ENCODE measurements around the gene CCM2.

DNA sequence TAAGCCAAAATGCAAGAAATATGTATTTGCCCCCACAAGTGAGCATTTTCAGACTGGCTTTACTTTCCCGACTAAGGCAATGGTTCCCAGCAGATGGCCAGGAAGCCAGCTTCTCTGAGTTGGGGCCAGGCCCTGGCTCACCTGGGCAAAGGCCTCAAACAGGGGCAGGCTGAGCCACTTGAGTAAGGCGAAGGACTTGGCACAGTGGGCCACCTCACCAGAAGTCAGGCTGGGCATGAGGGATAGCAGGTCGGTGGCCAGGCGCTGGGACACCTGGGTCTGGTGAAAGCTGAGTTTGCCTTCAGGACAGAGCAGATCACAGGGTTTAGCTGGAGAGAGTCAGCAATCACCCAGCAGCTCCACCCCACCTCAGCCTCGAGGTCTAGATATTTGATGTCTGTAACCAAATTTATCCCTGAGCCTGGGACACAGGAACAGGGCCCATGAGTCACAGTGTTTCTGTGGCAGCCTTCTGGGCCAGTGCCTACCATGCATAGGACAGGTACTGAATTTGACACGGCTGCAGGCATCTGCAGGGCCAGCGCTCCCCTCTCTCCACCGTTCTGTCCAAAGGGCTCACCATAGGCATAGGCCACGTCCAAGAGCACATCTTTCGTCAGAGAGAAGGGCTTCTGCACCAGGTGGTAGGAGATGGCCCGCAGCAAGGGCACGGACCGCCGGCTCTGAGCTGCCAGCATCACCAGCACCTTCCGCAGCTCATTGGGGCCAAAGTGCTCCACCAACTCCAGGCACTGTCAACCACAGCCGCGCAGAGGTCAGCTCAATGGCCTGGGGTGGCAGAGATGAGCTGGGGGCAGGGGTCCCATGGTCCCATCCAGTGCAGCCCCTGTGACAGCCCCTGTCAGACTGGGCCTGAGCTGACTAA lies 104.2 kb downstream of the CCM2 start:
- TF ChIP-seq EZH2 (IDR thresholded peaks at IDR 0.05; ENCODE audit: low read depth, unreplicated experiment) (no peak), POLR2AphosphoS5 (IDR thresholded peaks at IDR 0.05; ENCODE audit: low read depth) (no peak), EZH2phosphoT487 (IDR thresholded peaks at IDR 0.05; ENCODE audit: unreplicated experiment) (no peak), JUNB (IDR thresholded peaks at IDR 0.05; ENCODE audit: unreplicated experiment) (no peak), ZNF114 (CRISPR knock-in tag; IDR thresholded peaks at IDR 0.05) (no peak)
- TF ChIP-seq, protein P1, sequence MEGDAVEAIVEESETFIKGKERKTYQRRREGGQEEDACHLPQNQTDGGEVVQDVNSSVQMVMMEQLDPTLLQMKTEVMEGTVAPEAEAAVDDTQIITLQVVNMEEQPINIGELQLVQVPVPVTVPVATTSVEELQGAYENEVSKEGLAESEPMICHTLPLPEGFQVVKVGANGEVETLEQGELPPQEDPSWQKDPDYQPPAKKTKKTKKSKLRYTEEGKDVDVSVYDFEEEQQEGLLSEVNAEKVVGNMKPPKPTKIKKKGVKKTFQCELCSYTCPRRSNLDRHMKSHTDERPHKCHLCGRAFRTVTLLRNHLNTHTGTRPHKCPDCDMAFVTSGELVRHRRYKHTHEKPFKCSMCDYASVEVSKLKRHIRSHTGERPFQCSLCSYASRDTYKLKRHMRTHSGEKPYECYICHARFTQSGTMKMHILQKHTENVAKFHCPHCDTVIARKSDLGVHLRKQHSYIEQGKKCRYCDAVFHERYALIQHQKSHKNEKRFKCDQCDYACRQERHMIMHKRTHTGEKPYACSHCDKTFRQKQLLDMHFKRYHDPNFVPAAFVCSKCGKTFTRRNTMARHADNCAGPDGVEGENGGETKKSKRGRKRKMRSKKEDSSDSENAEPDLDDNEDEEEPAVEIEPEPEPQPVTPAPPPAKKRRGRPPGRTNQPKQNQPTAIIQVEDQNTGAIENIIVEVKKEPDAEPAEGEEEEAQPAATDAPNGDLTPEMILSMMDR (conservative IDR thresholded peaks at IDR 0.05; ENCODE audit: low read depth in 2 of 2) = no peak

Data from GM23338 (cell line).